Choroid plexus epithelial cell (primary cell): ENCODE data around the gene LYRM4.

Experiments
- DNase-seq: peaks from one replicate; pipeline ENCODE4 v3.0.0-alpha.2; 2010; ENCODE audit warnings: low read depth
- H3K4me3 ChIP-seq: 2 replicates; pipeline ENCODE4 v1.5.1; 2011; ENCODE audit warnings: low read depth, mild to moderate bottlenecking, control low read depth, low read length, moderate library complexity
- CTCF ChIP-seq: conservative IDR thresholded peaks from 2 replicates; pipeline ENCODE4 v1.5.1; 2011; ENCODE audit warnings: low read depth, mild to moderate bottlenecking, control low read depth, inconsistent platforms, low read length, moderate library complexity

The LYRM4 gene

GRCh38 chr6:5191722-5192121, 69.0 kb downstream of the LYRM4 start:
- TF ChIP-seq CTCF = no peak
- H3K4me3 ChIP-seq = no peak overlapping the region
- peak; percentile 64 for DNase-seq

GRCh38 chr6:5191222-5191621, 69.5 kb downstream of the LYRM4 start:
- DNase-seq = peak; percentile 54
- no peak overlapping the region for H3K4me3 ChIP-seq
- TF ChIP-seq CTCF = no peak

- H3K4me3 ChIP-seq = no peak overlapping the region
- no peak for TF ChIP-seq CTCF
- peak; percentile 98 for DNase-seq
These were observed 70.2 kb downstream of the LYRM4 start for GRCh38 chr6:5190507-5190906.

GRCh38 chr6:5188646-5189045, 72.1 kb downstream of the LYRM4 start:
- DNase-seq = no peak
- no peak for TF ChIP-seq CTCF
- H3K4me3 ChIP-seq = no peak overlapping the region

- no peak for TF ChIP-seq CTCF
- H3K4me3 ChIP-seq = no peak overlapping the region
- DNase-seq = no peak
These were observed 75.9 kb downstream of the LYRM4 start for GRCh38 chr6:5184878-5185277.

- peak; percentile 22 for TF ChIP-seq CTCF
- H3K4me3 ChIP-seq = no peak overlapping the region
- DNase-seq = peak; percentile 43
These were observed 76.5 kb downstream of the LYRM4 start for GRCh38 chr6:5184218-5184617.

GRCh38 chr6:5181510-5182317, 79.0 kb downstream of the LYRM4 start:
- H3K4me3 ChIP-seq = no peak overlapping the region
- DNase-seq = peak; percentile 84
- no peak for TF ChIP-seq CTCF
